Stimulated activated CD4-positive, alpha-beta T cell treated with anti-CD3 and anti-CD28 coated beads, Interleukin-15, amount 100 ng/mL, for 48 hours (primary cell): ENCODE measurements around the gene SHOC2.

Experiments
- DNase-seq, 2 donors: peaks; one replicate each; pipeline ENCODE4 v3.0.0-alpha.2; 2020; ENCODE audit warnings: low read depth in 2 of 2

SHOC2 gene

GRCh38 chr10:110919349-110919931, at the start of gene SHOC2:
SHOC2 (plus strand) TSS chr10:110919604; CDS start chr10:110964359, 44,755 bp downstream.
- DNase-seq = peak; percentile 98 to 99

- no peak for DNase-seq
These were observed 48.5 kb upstream of the SHOC2 start for GRCh38 chr10:110870823-110871297.

- peak; percentile 92 to 95 for DNase-seq
These were observed 47.9 kb upstream of the SHOC2 start, which contains the start of gene PDCD4 for GRCh38 chr10:110871298-110872084. PDCD4 (plus strand) TSS chr10:110871928; CDS start chr10:110876028, 4,100 bp downstream.

- peak; percentile 63 to 73 for DNase-seq
These were observed 47.0 kb upstream of the SHOC2 start for GRCh38 chr10:110872145-110872983.

GRCh38 chr10:110872984-110873923, 46.1 kb upstream of the SHOC2 start:
- DNase-seq = no peak

DNA sequence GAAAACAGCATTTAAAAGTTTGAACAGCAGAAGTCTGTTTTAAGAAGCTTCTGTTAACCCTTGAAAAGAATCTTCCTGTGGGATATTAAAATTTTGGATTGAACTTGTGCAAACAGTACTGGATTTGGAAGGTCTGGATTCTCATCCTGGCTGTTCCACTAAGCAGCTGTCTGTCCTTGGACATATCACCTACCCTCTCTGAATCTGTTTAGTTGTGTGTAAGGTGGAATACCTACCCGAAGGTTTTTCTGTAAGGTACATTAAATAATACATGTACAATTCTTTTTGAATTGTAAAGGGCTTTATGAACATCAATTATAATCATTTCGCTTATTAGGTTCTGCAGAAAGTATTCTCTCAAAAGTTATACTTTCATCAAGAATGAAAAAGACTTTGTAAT, 45.5 kb upstream of the SHOC2 start:
- DNase-seq = no peak

GRCh38 chr10:110876000-110876399, 43.4 kb upstream of the SHOC2 start:
- no peak for DNase-seq

DNA sequence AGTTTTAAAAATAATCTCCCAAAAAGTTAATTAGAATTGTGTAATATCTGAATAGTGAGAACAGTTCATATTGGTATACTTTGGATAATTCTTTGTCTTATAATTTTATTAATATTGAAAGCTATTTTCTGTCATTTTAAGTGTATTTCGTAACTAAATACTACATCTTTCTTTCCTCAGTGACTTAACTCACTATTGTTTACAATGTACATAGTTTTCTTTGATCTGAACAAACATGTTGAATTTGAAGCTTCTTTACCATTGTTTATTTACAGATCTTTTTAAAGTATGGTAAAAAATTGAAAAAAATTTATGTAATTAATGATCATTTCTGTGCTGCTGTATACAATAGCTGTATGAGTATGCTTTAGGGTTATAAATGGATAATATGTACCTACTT, 42.6 kb upstream of the SHOC2 start:
- DNase-seq = no peak

GRCh38 chr10:110880012-110880411, 39.4 kb upstream of the SHOC2 start:
- no peak for DNase-seq

DNA sequence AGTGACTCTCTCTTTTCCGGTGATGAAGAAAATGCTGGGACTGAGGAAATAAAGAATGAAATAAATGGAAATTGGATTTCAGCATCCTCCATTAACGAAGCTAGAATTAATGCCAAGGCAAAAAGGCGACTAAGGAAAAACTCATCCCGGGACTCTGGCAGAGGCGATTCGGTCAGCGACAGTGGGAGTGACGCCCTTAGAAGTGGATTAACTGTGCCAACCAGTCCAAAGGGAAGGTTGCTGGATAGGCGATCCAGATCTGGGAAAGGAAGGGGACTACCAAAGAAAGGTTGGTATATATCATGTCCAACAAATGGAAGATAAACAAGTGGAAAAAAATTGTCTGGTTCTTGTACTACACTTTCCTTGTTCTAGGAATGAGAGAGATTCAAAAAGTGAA, 38.2 kb upstream of the SHOC2 start:
- DNase-seq = no peak

GRCh38 chr10:110881905-110882304, 37.5 kb upstream of the SHOC2 start:
- DNase-seq = no peak

- no peak for DNase-seq
These were observed 35.5 kb upstream of the SHOC2 start for GRCh38 chr10:110883924-110884323.

GRCh38 chr10:110885932-110886674, 33.3 kb upstream of the SHOC2 start:
- DNase-seq = no peak

GRCh38 chr10:110887560-110887959, 31.8 kb upstream of the SHOC2 start:
- DNase-seq = no peak

GRCh38 chr10:110892602-110893288, 26.7 kb upstream of the SHOC2 start:
- no peak for DNase-seq

GRCh38 chr10:110893559-110894179, 25.7 kb upstream of the SHOC2 start:
- no peak for DNase-seq

DNA sequence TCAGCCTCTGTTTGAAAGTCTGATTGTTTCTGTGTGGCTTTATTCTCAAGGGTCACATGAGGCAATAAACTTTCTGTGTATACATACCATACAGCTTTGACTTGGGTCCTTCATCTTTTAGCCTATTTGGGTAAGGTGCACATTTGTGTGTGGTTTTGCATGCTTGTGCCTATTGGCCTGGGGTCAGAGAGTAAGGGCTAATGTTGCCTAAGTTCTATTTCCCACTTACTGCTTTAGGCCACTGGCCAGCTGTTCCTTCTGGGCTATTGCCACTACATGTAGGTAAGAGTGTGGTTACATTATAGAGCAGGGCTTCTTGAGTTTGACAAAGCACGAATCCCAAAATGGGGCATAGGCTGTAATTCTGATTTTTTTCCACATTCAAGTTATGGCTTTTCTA, 22.2 kb upstream of the SHOC2 start:
- DNase-seq = no peak

DNA sequence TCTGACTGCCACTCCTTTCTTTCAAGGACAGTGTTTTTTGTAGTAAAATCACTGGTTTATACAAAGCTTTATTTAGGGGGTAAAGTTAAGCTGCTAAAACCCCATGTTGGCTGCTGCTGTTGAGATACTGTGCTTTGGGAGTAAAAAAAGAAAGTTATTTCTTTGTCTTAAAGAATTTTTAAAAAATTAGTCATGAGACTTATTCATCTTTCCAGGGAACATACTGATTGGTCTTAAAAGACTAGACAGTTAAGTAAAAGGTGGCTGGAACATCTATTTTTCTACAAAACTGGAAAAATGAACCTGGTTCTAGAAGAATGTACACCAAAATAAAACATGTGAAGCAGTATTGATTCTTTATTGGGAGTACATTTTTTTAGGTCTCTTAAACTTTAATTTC, 21.0 kb upstream of the SHOC2 start:
- no peak for DNase-seq

GRCh38 chr10:110900983-110901382, 18.4 kb upstream of the SHOC2 start:
- DNase-seq = no peak
